Islet precursor cell (in vitro differentiated cells): ENCODE measurements around the gene HMCN1.
"Not testable (repeated sequence)": the region's sequence is repeated elsewhere in the genome, so short reads cannot be mapped to it uniquely, and the experiment has no call there.

ENCODE experiments used
- DNase-seq: peaks from one replicate; pipeline ENCODE4 v3.0.0-alpha.2; 2018

Gene HMCN1

GRCh38 chr1:186211583-186211982 is 477.4 kb downstream of the HMCN1 start:
- not testable (repeated sequence) for DNase-seq

DNA sequence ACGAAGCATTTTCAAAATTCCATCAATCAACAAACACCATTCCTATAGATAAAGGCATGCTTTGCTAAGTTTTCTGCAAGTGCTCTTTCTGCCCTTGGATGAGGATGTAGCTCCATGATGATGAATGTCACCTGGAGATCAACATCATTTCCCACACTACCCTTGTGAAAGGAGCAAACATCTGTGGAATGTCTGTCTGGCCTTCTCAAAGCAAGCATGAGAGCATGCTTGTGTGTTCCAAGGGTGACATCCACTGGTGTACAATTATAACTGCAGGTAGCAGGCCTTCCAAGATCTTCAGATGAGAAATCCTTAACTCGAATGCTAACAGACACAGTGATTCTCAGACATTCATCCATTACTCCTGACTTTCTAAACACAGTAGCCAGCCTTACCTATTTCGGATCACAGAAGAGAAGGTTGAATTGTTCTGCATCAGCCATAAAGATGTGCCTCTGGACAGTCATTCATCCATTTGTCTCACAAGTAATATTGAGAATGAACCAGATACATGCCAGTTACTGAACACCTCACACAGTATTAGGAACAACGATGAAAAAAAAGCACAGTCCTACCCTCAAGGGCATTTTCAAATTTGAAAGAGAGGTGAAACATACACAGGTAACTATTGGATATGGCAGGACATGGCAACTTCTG is 478.5 kb downstream of the HMCN1 start:
- DNase-seq: peak; percentile 91

DNA sequence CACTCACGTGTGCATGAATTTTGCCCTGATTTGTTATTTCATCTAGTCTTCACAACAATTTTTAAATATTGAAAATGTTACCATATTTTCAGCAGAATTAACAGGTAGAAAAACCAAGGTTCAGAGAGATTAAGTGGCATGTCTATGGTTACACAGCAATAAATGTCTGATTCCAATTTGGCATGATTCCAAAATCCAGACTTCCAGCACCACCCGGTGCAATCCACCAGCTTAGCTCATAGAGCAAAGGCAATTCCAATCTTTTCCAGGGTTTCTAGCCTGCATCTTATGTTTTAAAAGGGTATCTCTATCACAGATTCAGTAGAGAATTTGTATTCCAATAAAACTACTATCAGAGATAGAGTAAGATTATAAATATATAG is 479.0 kb downstream of the HMCN1 start:
- peak; percentile 8 for DNase-seq

GRCh38 chr1:186214791-186215190 is 480.6 kb downstream of the HMCN1 start:
- DNase-seq: peak; percentile 9

DNA sequence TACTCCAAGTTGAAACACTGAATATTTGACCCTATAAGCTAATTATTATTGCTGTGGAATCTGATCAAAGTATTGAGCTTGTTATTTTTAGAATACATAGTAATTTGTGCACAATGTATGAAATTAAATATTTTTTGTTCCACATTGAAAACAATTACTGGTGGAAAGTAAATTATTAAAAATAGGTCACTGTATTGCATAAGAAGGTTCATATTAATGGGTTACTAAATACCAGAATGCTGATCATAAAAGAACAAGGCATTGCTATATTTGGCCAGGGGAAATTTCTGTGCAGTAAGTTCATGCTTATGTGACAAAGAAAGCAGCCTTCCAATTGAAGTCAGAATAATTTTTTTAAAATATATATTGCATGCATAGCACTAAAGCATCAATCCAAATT is 481.4 kb downstream of the HMCN1 start:
- no peak for DNase-seq

GRCh38 chr1:186218654-186219352 is 484.6 kb downstream of the HMCN1 start:
- no peak for DNase-seq

DNA sequence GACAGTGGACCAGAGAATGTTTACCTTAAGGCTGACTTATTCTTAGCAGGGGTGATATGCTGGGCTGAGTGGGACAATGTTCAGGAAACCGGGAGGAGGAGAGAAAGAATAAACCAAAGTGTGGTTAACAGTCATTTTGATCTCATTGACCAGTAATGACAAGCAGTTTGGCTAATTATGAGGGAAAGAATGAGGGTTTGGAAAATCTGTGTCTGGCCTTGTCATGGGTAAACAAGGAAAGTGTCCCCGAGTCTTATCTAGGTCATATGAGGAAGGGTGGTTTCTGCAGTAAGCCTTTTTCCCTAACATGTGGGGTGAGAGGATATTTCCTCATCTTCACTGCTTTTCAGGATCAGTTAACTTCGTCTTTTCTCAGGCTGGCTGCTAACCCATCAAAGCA is 485.9 kb downstream of the HMCN1 start:
- no peak for DNase-seq

- DNase-seq: no peak
Measured at GRCh38 chr1:186220911-186221310, 486.7 kb downstream of the HMCN1 start.

DNA sequence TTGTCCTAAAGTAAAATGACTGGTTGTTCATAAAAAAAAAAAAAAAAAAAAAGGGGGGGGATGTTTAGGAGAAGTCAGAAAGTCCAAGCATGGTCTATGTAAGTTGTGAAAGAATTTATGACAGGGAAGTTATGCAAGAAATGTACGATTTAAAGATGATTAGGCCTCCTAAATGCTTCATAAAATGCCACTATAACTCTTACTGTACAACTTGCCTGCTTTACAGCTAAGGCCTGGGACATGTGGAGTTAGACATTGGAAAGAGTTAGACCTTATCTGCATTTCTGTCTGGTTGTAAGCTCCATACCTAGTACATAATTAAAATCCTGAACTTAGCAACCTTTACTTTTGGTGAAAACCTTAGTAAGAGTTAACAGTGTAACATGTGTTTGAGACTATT is 490.9 kb downstream of the HMCN1 start:
- no peak for DNase-seq

GRCh38 chr1:186228749-186229148 is 494.6 kb downstream of the HMCN1 start:
- no peak for DNase-seq

DNA sequence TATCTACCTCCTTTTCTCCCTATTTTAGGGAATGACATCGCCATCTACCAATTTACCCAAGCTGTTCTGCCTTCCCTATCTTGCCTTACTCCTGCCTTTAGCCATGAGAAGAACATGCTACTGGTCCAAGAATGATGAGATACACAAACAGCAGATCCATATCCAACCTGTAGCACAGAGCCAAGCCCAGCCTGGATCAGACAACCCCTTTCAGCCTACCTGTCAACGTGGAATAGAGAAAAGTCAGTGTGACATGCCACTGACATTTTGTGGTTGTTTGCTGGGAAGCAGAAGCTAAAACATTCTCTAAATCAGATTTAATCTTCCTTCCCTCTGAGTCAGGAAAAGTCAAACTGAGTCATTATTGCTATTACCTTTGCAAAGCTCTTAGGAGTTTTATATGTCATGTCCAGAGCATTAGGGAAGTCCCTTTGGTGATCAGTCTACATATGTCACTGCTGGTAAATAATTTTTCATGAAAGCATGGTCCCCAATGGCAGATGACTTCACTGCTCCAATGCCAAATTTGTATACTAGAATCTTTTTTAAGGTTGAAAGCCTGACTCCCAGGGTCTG is 497.8 kb downstream of the HMCN1 start:
- DNase-seq: no peak

DNA sequence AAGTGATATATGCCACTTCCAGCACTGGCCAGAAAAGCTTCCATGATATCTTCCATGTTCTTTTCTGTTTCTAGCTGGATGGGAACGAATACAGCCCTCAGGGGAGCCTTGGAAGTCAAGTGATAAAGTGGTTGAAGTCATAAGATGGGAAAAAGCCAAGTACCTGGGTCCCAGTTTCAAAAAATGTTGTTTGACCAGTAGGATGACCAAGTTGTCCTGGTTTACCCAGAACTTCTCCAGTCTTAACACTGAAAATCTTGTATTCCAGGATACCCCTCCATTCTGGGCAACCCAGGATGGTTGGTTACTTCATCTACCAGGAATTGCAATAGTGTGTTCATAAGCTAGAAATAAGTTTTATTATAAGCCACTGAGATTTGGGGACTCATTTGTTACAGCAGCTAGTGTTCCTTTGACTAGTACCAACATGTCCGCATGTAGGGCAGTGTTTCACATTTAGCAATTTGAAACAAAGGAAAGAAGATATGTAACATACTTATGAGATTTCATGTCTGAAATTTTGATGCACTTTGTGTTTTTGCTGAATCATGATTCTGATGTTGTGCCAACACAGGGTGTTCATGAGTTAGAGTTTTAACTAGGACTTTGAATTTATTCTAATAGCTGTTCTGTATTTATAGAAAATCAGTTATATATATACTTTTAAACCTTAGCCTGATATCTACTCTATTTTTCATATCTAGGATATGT is 500.9 kb downstream of the HMCN1 start:
- no peak for DNase-seq

DNA sequence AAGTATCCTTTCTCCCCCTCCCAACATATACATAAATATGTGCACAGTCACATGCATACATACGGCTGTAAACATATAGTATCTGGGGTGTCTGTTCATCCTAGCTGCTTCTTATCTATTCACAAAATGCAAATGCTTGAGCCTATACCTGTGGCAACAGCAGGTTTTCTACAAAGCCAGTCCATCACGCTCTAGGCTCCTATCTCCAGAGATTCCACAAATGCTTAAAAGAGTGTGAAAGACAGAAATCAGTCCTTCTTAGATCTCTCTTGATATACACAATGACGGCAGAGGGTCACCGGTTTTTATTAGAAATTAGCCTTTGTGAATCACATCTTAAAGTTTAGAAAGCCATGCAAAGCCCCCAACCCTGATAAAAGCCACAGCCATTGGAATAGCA is 501.5 kb downstream of the HMCN1 start:
- DNase-seq: no peak

DNA sequence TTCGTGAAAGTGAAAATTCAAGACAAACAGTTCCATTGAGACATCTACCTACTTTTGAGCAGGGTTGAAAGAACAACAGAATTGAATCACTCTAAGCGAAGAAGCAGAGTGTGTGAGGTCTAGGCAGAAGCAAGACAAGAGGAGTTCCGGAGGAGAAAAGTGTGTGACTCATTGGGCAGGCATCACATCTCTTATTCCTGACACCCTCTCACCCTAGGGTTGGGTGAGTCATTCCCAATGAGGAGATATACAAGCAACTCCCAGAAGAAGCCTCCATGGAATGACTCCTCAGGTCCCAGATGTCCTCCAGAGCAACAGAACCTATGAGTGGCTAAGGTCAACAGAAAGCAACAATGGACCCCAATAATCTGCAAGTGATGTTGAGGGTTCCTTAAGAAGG is 502.7 kb downstream of the HMCN1 start:
- DNase-seq: peak; percentile 84

GRCh38 chr1:186239171-186239570 is 505.0 kb downstream of the HMCN1 start:
- no peak for DNase-seq

GRCh38 chr1:186240436-186240835 is 506.2 kb downstream of the HMCN1 start:
- DNase-seq: no peak
